ENCODE measurements around the gene DLL1.

DNA sequence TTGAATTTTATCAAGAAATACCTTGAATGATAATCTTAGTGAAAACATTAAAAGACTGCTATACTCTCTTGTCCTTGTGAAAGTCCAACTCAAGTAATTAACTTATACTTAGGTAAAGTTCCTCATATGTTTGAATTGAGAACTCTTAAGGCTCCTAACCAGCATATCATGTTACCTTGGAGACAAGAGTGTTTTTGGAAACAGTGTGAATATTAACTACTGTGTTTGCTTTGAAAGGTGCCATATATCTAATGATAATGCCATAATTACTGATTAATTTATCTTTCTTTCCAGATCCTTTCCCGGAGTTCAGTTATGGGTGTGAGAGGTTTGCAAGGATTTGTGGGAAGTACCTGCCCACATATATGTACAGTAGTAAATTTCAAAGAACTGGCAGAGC lies 26.2 kb upstream of the DLL1 start:
- no peak for TF ChIP-seq CTCF (IDR thresholded peaks at IDR 0.05)
- no peak for TF ChIP-seq POLR2AphosphoS5 (IDR thresholded peaks at IDR 0.05)
- TF ChIP-seq POLR2A (IDR thresholded peaks at IDR 0.05), result no peak
- no peak for TF ChIP-seq EP300 (IDR thresholded peaks at IDR 0.05)

Data from stomach (tissue), 4 donors.